DND-41 (cell line): ENCODE data around the gene TBXT.

Experiments
- ATAC-seq: fragments of 200-7000 bp; cut with Tn5 transposase; 3 replicates; pipeline ENCODE4 v1.9.1; 2021; ENCODE audit warnings: low read depth; ENCODE audit not compliant: insufficient read depth
- DNase-seq: peaks from one replicate; pipeline ENCODE4 v3.0.0-alpha.2; 2020
- H2AFZ ChIP-seq: 2 replicates; pipeline ENCODE4 v1.6.0; 2012; ENCODE audit warnings: low read depth, low read length
- H3K27ac ChIP-seq: 2 replicates; pipeline ENCODE4 v1.5.1; 2012; ENCODE audit warnings: low read length, inconsistent platforms
- H3K27me3 ChIP-seq: fragments of 200-600 bp; sonication (generic); 2 replicates; pipeline ENCODE4 v1.6.0; 2012; ENCODE audit warnings: low read length, mild to moderate bottlenecking, inconsistent platforms; ENCODE audit not compliant: insufficient read depth, poor library complexity
- H3K36me3 ChIP-seq: 2 replicates; pipeline ENCODE4 v1.5.1; 2012; ENCODE audit warnings: low read length, inconsistent platforms; ENCODE audit not compliant: insufficient read depth
- H3K4me1 ChIP-seq: 2 replicates; pipeline ENCODE4 v1.5.1; 2012; ENCODE audit warnings: mild to moderate bottlenecking, low read length; ENCODE audit not compliant: insufficient read depth
- H3K4me2 ChIP-seq: 2 replicates; pipeline ENCODE4 v1.6.0; 2012; ENCODE audit warnings: mild to moderate bottlenecking, moderate library complexity, low read length, inconsistent platforms; ENCODE audit not compliant: insufficient read depth
- H3K4me3 ChIP-seq, 2 experiments: fragments of 200-600 bp in 1 of 2; shearing (Covaris generic) in 1 of 2; 2 replicates each; pipeline ENCODE4 v1.5.1; 2012 to 2016; ENCODE audit warnings: inconsistent platforms in 2 of 2, low read length in 2 of 2, mild to moderate bottlenecking in 2 of 2, low read depth in 1 of 2, moderate library complexity in 1 of 2
- H3K79me2 ChIP-seq: 2 replicates; pipeline ENCODE4 v1.6.0; 2012; ENCODE audit warnings: low read length, inconsistent platforms; ENCODE audit not compliant: insufficient read depth
- H3K9ac ChIP-seq: 2 replicates; pipeline ENCODE4 v1.6.0; 2012; ENCODE audit warnings: low read depth, mild to moderate bottlenecking, inconsistent platforms, low read length, moderate library complexity
- H3K9me3 ChIP-seq: 2 replicates; pipeline ENCODE4 v1.5.1; 2012; ENCODE audit warnings: low read length, moderate library complexity, mild to moderate bottlenecking, inconsistent platforms; ENCODE audit not compliant: insufficient read depth, severe bottlenecking
- H4K20me1 ChIP-seq: 2 replicates; pipeline ENCODE4 v1.6.0; 2012; ENCODE audit warnings: low read length; ENCODE audit not compliant: insufficient read depth
- CTCF ChIP-seq: IDR thresholded peaks from 2 replicates; pipeline ENCODE4 v1.5.1; 2012; ENCODE audit warnings: borderline replicate concordance, low read length, moderate library complexity, mild to moderate bottlenecking; ENCODE audit not compliant: poor library complexity, severe bottlenecking; ENCODE audit errors: extremely low read depth
- EZH2 ChIP-seq: IDR thresholded peaks from 3 replicates; pipeline ENCODE4 v1.6.1; 2012; ENCODE audit warnings: borderline replicate concordance, low read depth, mild to moderate bottlenecking, moderate library complexity, low read length, inconsistent platforms; ENCODE audit not compliant: severe bottlenecking

The TBXT gene

DNA sequence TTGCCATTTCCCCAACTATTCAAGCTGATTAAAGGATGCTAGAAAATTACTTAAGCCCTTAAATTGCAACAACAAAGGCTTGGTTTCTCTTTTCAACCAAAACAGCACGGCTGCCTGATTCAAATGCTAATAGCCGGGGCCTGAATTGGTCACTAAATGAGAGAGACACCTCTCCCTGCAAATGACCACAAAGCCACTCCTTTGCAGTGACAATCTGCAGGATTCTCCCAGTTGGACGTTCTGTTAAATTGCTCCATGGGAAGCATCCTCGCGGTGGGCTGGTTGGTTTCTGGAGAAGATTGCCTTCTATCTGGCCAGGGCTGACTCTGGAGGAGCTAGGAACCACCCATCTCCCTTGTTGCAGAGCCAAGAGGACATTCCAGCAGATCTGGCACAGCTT lies 29.7 kb upstream of the TBXT start:
- TF ChIP-seq EZH2: no peak
- no peak for TF ChIP-seq CTCF
- ATAC-seq (no peak), DNase-seq (no peak)
- H3K36me3 ChIP-seq: no peaks in the 10 kb centered on the region
- H3K9me3 ChIP-seq: no peaks in the 10 kb centered on the region
- no peak overlapping the region for H3K9ac ChIP-seq
- no peaks in the 10 kb centered on the region for H3K27me3 ChIP-seq
- H3K27ac ChIP-seq: no peak overlapping the region
- H4K20me1 ChIP-seq: no peaks in the 10 kb centered on the region
- no peak overlapping the region for H3K4me2 ChIP-seq
- H2AFZ ChIP-seq: no peak overlapping the region
- H3K4me1 ChIP-seq: no peaks in the 10 kb centered on the region
- H3K4me3 ChIP-seq: no peak overlapping the region
- no peaks in the 10 kb centered on the region for H3K79me2 ChIP-seq

- Histone ChIP-seq H4K20me1 (no peaks in the 10 kb centered on the region), H3K79me2 (no peaks in the 10 kb centered on the region), H3K27me3 (no peaks in the 10 kb centered on the region), H3K27ac (no peak overlapping the region), H3K4me1 (no peaks in the 10 kb centered on the region), H3K36me3 (no peaks in the 10 kb centered on the region), H3K4me2 (no peak overlapping the region), H3K9me3 (no peaks in the 10 kb centered on the region), H3K9ac (no peak overlapping the region), H3K4me3 (no peak overlapping the region), H2AFZ (no peak overlapping the region)
- TF ChIP-seq EZH2 (no peak), CTCF (no peak)
- DNase-seq (no peak), ATAC-seq (no peak)
Measured at GRCh38 chr6:166195860-166196238, 28.2 kb upstream of the TBXT start.

- Histone ChIP-seq H3K36me3 (no peaks in the 10 kb centered on the region), H3K4me1 (no peaks in the 10 kb centered on the region), H3K27ac (no peak overlapping the region), H3K4me3 (no peak overlapping the region), H3K9ac (no peak overlapping the region), H2AFZ (no peak overlapping the region), H3K4me2 (no peak overlapping the region), H4K20me1 (no peaks in the 10 kb centered on the region), H3K79me2 (no peaks in the 10 kb centered on the region), H3K9me3 (no peaks in the 10 kb centered on the region), H3K27me3 (no peaks in the 10 kb centered on the region)
- TF ChIP-seq EZH2 (no peak), CTCF (no peak)
- ATAC-seq (no peak), DNase-seq (no peak)
Measured at GRCh38 chr6:166194914-166195859, 27.5 kb upstream of the TBXT start.
